GM06990 (cell line): ENCODE data around the gene C1QTNF2.

Experiments
- DNase-seq: peaks from one replicate; pipeline ENCODE4 v3.0.0-alpha.2; 2011; ENCODE audit not compliant: insufficient read length; ENCODE audit errors: extremely low read depth
- H3K27me3 ChIP-seq: replicated peaks from 2 replicates; pipeline ENCODE4 v1.6.0; 2011; ENCODE audit warnings: low read length; ENCODE audit not compliant: control insufficient read depth, insufficient read depth
- H3K36me3 ChIP-seq: 2 replicates; pipeline ENCODE4 v1.5.1; 2011; ENCODE audit warnings: low read length; ENCODE audit not compliant: control insufficient read depth, insufficient read depth
- H3K4me3 ChIP-seq: replicated peaks from 2 replicates; pipeline ENCODE4 v1.5.1; 2011; ENCODE audit warnings: low read depth, mild to moderate bottlenecking, control low read depth, low read length
- TF ChIP-seq, protein P1 (sequence below): IDR thresholded peaks from 2 replicates; pipeline ENCODE4 v1.5.1; 2011; ENCODE audit warnings: low read length, control low read depth, mild to moderate bottlenecking, inconsistent platforms; ENCODE audit not compliant: insufficient read depth, poor library complexity, severe bottlenecking

The C1QTNF2 gene

GRCh38 chr5:160306696-160307095 is 63.7 kb downstream of the C1QTNF2 start:
- H3K36me3 ChIP-seq, result no peaks in the 10 kb centered on the region
- TF ChIP-seq, protein P1, sequence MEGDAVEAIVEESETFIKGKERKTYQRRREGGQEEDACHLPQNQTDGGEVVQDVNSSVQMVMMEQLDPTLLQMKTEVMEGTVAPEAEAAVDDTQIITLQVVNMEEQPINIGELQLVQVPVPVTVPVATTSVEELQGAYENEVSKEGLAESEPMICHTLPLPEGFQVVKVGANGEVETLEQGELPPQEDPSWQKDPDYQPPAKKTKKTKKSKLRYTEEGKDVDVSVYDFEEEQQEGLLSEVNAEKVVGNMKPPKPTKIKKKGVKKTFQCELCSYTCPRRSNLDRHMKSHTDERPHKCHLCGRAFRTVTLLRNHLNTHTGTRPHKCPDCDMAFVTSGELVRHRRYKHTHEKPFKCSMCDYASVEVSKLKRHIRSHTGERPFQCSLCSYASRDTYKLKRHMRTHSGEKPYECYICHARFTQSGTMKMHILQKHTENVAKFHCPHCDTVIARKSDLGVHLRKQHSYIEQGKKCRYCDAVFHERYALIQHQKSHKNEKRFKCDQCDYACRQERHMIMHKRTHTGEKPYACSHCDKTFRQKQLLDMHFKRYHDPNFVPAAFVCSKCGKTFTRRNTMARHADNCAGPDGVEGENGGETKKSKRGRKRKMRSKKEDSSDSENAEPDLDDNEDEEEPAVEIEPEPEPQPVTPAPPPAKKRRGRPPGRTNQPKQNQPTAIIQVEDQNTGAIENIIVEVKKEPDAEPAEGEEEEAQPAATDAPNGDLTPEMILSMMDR, result no peak
- no peak overlapping the region for H3K4me3 ChIP-seq
- no peak for DNase-seq
- H3K27me3 ChIP-seq, result peaks cover 4% of the 10 kb centered on the region

GRCh38 chr5:160305319-160305718 is 65.1 kb downstream of the C1QTNF2 start:
- TF ChIP-seq, protein P1, result no peak
- Histone ChIP-seq H3K36me3 (no peaks in the 10 kb centered on the region), H3K4me3 (no peak overlapping the region), H3K27me3 (no peaks in the 10 kb centered on the region; the same call in none of the 2 replicates)
- no peak for DNase-seq

- Histone ChIP-seq H3K36me3 (no peaks in the 10 kb centered on the region), H3K4me3 (no peak overlapping the region), H3K27me3 (no peaks in the 10 kb centered on the region; the same call in none of the 2 replicates)
- no peak for DNase-seq
- TF ChIP-seq, protein P1, result no peak
Measured at GRCh38 chr5:160303690-160304089, 66.7 kb downstream of the C1QTNF2 start.

- Histone ChIP-seq H3K36me3 (no peaks in the 10 kb centered on the region), H3K4me3 (no peak overlapping the region), H3K27me3 (no peaks in the 10 kb centered on the region; the same call in 1 of the 2 replicates)
- DNase-seq, result no peak
- TF ChIP-seq, protein P1, result no peak
Measured at GRCh38 chr5:160298189-160298588, 72.2 kb downstream of the C1QTNF2 start.

DNA sequence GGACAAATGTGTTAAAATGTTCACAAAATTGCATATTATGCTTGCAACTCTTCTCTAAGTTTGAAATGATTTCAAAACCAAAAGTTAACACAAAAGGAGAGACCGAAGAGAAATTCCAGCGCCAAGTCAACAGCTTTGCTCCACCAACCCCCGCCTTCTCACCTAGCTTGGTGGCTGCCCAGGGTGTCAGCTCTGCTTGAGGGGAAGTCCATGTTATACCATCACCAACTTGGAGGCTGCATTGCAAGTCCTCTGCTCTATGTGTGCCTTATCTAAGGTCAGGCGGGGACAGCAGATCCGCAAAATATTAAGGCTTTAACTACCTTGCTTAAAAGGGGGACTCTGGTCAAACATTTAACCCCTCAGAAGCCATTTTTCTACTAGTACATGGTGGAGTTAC is 72.7 kb downstream of the C1QTNF2 start:
- DNase-seq, result no peak
- no peaks in the 10 kb centered on the region; the same call in 1 of the 2 replicates for H3K27me3 ChIP-seq
- no peak overlapping the region for H3K4me3 ChIP-seq
- H3K36me3 ChIP-seq, result no peaks in the 10 kb centered on the region
- TF ChIP-seq, protein P1, result no peak
